DMS 273 (cell line): ENCODE data around the gene L3MBTL3.
"Not testable (repeated sequence)": the region's sequence is repeated elsewhere in the genome, so short reads cannot be mapped to it uniquely, and the experiment has no call there.

Experiments used
- DNase-seq: peaks from one replicate; lab custom pipeline; 2025; ENCODE audit not compliant: unreplicated experiment; lab: John Stamatoyannopoulos, UW

The L3MBTL3 gene

DNA sequence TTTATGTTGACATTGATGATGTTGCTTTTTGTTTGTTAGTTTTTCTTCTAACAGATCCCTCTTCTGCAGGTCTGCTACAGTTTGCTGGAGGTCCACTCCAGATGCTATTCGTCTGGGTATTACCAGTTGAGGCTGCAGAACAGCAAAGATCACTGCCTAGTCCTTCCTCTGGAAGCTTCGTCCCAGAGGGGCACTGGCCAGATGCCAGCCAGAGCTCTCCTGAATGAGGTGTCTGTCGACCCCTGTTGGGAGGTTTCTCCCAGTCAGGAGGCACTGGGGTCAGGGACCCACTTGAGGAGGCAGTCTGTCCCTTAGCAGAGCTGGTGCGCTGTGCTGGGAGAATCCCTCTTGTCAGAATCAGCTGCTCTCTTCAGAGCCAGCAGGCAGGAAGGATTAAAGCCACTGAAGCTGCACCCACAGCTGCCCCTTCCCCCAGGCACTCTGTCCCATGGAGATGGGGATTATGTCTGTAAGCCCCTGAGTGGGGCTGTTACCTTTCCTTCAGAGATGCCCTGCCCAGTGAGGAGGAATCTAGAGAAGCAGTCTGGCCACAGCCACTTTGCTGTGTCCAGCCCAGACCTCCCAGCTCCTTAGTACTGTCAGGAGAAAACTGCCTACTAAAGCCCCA lies 155.1 kb downstream of the L3MBTL3 start:
- not testable (repeated sequence) for DNase-seq

- no peak for DNase-seq
Observed at GRCh38 chr6:130176378-130176777, 158.0 kb downstream of the L3MBTL3 start.

DNA sequence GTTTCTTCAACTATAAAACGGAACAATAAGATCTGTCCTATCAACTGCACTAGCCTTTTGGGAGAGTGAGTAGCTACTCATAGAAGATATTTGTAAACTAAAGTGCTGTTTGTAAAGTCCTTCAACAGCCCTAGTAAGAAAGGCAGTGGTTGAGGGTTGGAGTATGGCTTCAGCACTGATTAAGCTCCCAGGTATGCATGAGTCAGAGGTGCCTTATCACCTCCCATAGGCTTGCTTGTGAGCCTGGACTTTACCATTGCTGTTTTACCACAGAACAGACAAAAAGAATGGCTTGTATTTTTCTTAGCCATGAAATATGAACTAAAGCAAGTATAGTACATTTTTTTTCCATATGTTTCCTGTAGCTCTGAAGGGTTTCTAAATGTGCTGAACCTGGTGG lies 160.3 kb downstream of the L3MBTL3 start:
- no peak for DNase-seq

DNA sequence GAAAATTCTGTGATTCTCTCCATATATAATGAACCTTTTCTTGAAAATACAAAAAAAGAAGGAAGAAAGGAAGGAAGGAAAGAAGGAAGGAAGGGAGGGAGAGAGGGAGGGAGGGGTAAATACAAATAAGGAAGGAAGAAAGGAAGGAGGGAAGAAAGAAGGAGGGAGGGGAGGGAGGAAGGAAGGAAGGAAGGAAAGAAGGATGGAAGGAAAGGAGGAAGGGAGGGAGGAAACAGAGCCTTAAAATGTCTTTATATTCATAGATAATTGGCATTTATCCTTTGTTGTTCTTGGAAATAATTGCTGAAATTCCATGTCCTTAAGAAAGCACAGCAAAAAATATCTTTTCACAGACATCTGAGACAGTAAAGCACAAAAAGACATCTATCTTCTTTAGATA lies 164.1 kb downstream of the L3MBTL3 start:
- no peak for DNase-seq

GRCh38 chr6:130183271-130184222 lies 165.2 kb downstream of the L3MBTL3 start:
- no peak for DNase-seq

- DNase-seq: no peak
Observed at GRCh38 chr6:130185658-130186057, 167.3 kb downstream of the L3MBTL3 start.

- no peak for DNase-seq
Observed at GRCh38 chr6:130187335-130188206, 169.2 kb downstream of the L3MBTL3 start.

GRCh38 chr6:130188207-130188899 lies 170.0 kb downstream of the L3MBTL3 start:
- DNase-seq: no peak

GRCh38 chr6:130189531-130190397 lies 171.4 kb downstream of the L3MBTL3 start:
- no peak for DNase-seq
